H1 (cell line): ENCODE measurements around the gene PACSIN2. TPM values are rescaled to one million over a fixed set of nuclear protein-coding genes. Genes with fewer than 3 reads are reported as not detected.

Experiments used
- CTCF ChIA-PET: fragments of 300-600 bp; sonication (Branson Sonifier 250); formaldehyde crosslinking; loops from one replicate; lab custom pipeline; 2021; ENCODE audit not compliant: partially characterized antibody; lab: Charles Lee
- POLR2A ChIA-PET: fragments of 300-600 bp; sonication (Branson Sonifier 250); formaldehyde crosslinking; loops from one replicate; lab custom pipeline; 2021; ENCODE audit warnings: inconsistent platforms; ENCODE audit not compliant: partially characterized antibody; lab: Charles Lee
- DNase-seq, 2 experiments: peaks; one replicate each; pipeline versions ENCODE4 v3.0.0 to v3.0.0-alpha.2; 2010 to 2022; ENCODE audit warnings: low spot score in 2 of 2, low read depth in 1 of 2, mixed read lengths in 1 of 2
- FAIRE-seq: peaks from 2 replicates; lab custom pipeline; 2011; peaks lifted over from hg19 to GRCh38; lab: Jason Lieb, UNC
- H2AFZ ChIP-seq: 2 replicates; pipeline ENCODE4 v1.8.1; 2012; ENCODE audit warnings: low read length, inconsistent platforms
- H2AK5ac ChIP-seq: 2 replicates; pipeline ENCODE4 v1.6.1; 2013; ENCODE audit warnings: low read depth, low read length
- H2BK120ac ChIP-seq: replicated peaks from 2 replicates; pipeline ENCODE3; 2013; ENCODE audit warnings: low read depth, low read length, inconsistent platforms
- H2BK12ac ChIP-seq: 2 replicates; pipeline ENCODE4 v1.6.1; 2013; ENCODE audit warnings: low read depth, low read length
- H2BK15ac ChIP-seq: 2 replicates; pipeline ENCODE4 v1.6.1; 2013; ENCODE audit warnings: low read length
- H2BK20ac ChIP-seq: 2 replicates; pipeline ENCODE4 v1.6.1; 2013; ENCODE audit warnings: low read length
- H2BK5ac ChIP-seq: 2 replicates; pipeline ENCODE4 v1.6.1; 2013; ENCODE audit warnings: low read depth, low read length
- H3K14ac ChIP-seq: 2 replicates; pipeline ENCODE4 v1.6.1; 2013; ENCODE audit warnings: inconsistent platforms; ENCODE audit not compliant: insufficient read length
- H3K18ac ChIP-seq: 2 replicates; pipeline ENCODE4 v1.6.1; 2013; ENCODE audit warnings: low read length; ENCODE audit errors: extremely low read depth
- H3K23ac ChIP-seq: 2 replicates; pipeline ENCODE4 v1.6.1; 2013; ENCODE audit warnings: inconsistent platforms; ENCODE audit not compliant: insufficient read length
- H3K23me2 ChIP-seq: 2 replicates; pipeline ENCODE4 v1.6.1; 2013; ENCODE audit warnings: low read depth, low read length
- H3K27ac ChIP-seq: 2 replicates; pipeline ENCODE4 v1.6.1; 2011; ENCODE audit warnings: low read depth, low read length, inconsistent platforms
- H3K27me3 ChIP-seq, 4 experiments: replicated peaks in 1 of 4; 1 replicate in 1 of 4; 2 replicates in 3 of 4; pipeline versions ENCODE4 v1.6.1 to v1.8.1; 2011 to 2013; ENCODE audit warnings: low read length in 3 of 4, mild to moderate bottlenecking in 3 of 4, inconsistent platforms in 2 of 4, mixed read lengths in 2 of 4, moderate library complexity in 1 of 4; ENCODE audit not compliant: control insufficient read depth in 3 of 4, insufficient read depth in 3 of 4; ENCODE audit errors: extremely low read depth in 1 of 4
- H3K36me3 ChIP-seq, 4 experiments: 2 replicates each; pipeline versions ENCODE4 v1.6.1 to v1.8.1; 2011 to 2013; ENCODE audit warnings: mild to moderate bottlenecking in 4 of 4, low read length in 3 of 4, moderate library complexity in 2 of 4, control low read depth in 1 of 4, inconsistent platforms in 1 of 4; ENCODE audit not compliant: insufficient read depth in 4 of 4, control insufficient read depth in 2 of 4
- H3K4ac ChIP-seq: replicated peaks from 2 replicates; pipeline ENCODE3; 2013; ENCODE audit warnings: low read length, low read depth, mixed read lengths, inconsistent platforms; ENCODE audit not compliant: insufficient read length
- H3K4me1 ChIP-seq, 4 experiments: replicated peaks in 1 of 4; 1 replicate in 1 of 4; 2 replicates in 3 of 4; pipeline versions ENCODE4 v1.6.1 to v1.8.1; 2011 to 2013; ENCODE audit warnings: low read length in 3 of 4, inconsistent platforms in 2 of 4, mixed read lengths in 1 of 4; ENCODE audit not compliant: insufficient read depth in 4 of 4, control insufficient read depth in 3 of 4
- H3K4me2 ChIP-seq, 2 experiments: 2 replicates each; pipeline versions ENCODE4 v1.6.1 to v1.8.1; 2011 to 2013; ENCODE audit warnings: low read depth in 2 of 2, low read length in 2 of 2, control low read depth in 1 of 2, inconsistent platforms in 1 of 2, mild to moderate bottlenecking in 1 of 2; ENCODE audit not compliant: insufficient read depth in 1 of 2
- H3K4me3 ChIP-seq, 4 experiments: fragments of 200-600, 300-600 bp in 1 of 4; sonication (generic), shearing (Covaris generic), sonication (Bioruptor Twin) in 1 of 4; 2 replicates each; pipeline versions ENCODE4 v1.5.1 to v1.8.1; 2011 to 2016; ENCODE audit warnings: low read length in 4 of 4, low read depth in 3 of 4, control low read depth in 2 of 4, inconsistent platforms in 2 of 4, mild to moderate bottlenecking in 2 of 4, mixed read lengths in 1 of 4, moderate library complexity in 1 of 4; ENCODE audit not compliant: insufficient read depth in 2 of 4; ENCODE audit errors: extremely low read depth in 1 of 4
- H3K56ac ChIP-seq: replicated peaks from 2 replicates; pipeline ENCODE3; 2013; ENCODE audit warnings: low read depth, mild to moderate bottlenecking, mixed read lengths, low read length, inconsistent platforms; ENCODE audit not compliant: insufficient read length
- H3K79me1 ChIP-seq: 2 replicates; pipeline ENCODE4 v1.6.1; 2013; ENCODE audit warnings: low read depth, low read length, control low read depth
- H3K79me2 ChIP-seq, 2 experiments: 2 replicates each; pipeline versions ENCODE4 v1.6.1 to v1.8.1; 2012 to 2013; ENCODE audit warnings: low read length in 2 of 2, mild to moderate bottlenecking in 2 of 2, inconsistent platforms in 1 of 2; ENCODE audit not compliant: insufficient read depth in 2 of 2, control insufficient read depth in 1 of 2
- H3K9ac ChIP-seq, 4 experiments: replicated peaks in 1 of 4; 1 replicate in 1 of 4; 2 replicates in 3 of 4; pipeline versions ENCODE4 v1.6.1 to v1.8.1; 2011 to 2013; ENCODE audit warnings: low read depth in 3 of 4, low read length in 3 of 4, control low read depth in 2 of 4, mild to moderate bottlenecking in 2 of 4, moderate library complexity in 2 of 4, inconsistent platforms in 1 of 4; ENCODE audit errors: extremely low read depth in 1 of 4
- H3K9me3 ChIP-seq, 2 experiments: 2 replicates each; pipeline versions ENCODE4 v1.6.1 to v1.8.1; 2012 to 2013; ENCODE audit warnings: mild to moderate bottlenecking in 2 of 2, moderate library complexity in 2 of 2, control low read depth in 1 of 2, inconsistent platforms in 1 of 2, low read depth in 1 of 2, low read length in 1 of 2, mixed read lengths in 1 of 2; ENCODE audit not compliant: insufficient read depth in 2 of 2
- H4K20me1 ChIP-seq, 2 experiments: replicated peaks in 1 of 2; 2 replicates each; pipeline versions ENCODE3 to v1.8.1; 2011 to 2013; ENCODE audit warnings: inconsistent platforms in 2 of 2, low read length in 2 of 2, mild to moderate bottlenecking in 1 of 2; ENCODE audit not compliant: insufficient read depth in 2 of 2, control insufficient read depth in 1 of 2
- H4K5ac ChIP-seq: 2 replicates; pipeline ENCODE4 v1.6.1; 2013; ENCODE audit warnings: low read length, low read depth, mixed read lengths, inconsistent platforms; ENCODE audit not compliant: insufficient read length
- H4K8ac ChIP-seq: 2 replicates; pipeline ENCODE4 v1.8.0; 2013; ENCODE audit warnings: mild to moderate bottlenecking, moderate library complexity, low read length, inconsistent platforms; ENCODE audit not compliant: insufficient read depth; ENCODE audit errors: extremely low read depth
- H4K91ac ChIP-seq: replicated peaks from 2 replicates; pipeline ENCODE3; 2013; ENCODE audit warnings: low read length, mixed read lengths, inconsistent platforms; ENCODE audit not compliant: insufficient read length
- CREB1 ChIP-seq: IDR thresholded peaks from 2 replicates; pipeline ENCODE4 v1.6.1; 2012; ENCODE audit warnings: inconsistent platforms
- EP300 ChIP-seq, 2 experiments: IDR thresholded peaks; 1 replicate in 1 of 2; 2 replicates in 1 of 2; pipeline ENCODE4 v1.6.1; 2011 to 2012; ENCODE audit warnings: low read depth in 2 of 2, low read length in 2 of 2, mild to moderate bottlenecking in 2 of 2, borderline replicate concordance in 1 of 2, inconsistent platforms in 1 of 2, moderate library complexity in 1 of 2
- KDM1A ChIP-seq: fragments of 200-600, 300-600 bp; sonication (generic); IDR thresholded peaks from 2 replicates; pipeline ENCODE4 v1.7.1; 2016; ENCODE audit warnings: mild to moderate bottlenecking, low read length, borderline replicate concordance
- SUZ12 ChIP-seq: fragments of 200-600 bp; sonication (generic); IDR thresholded peaks from 2 replicates; pipeline ENCODE4 v1.6.1; 2012; ENCODE audit warnings: mild to moderate bottlenecking, inconsistent platforms, low read length, moderate library complexity, mixed read lengths
- WGBS, 2 experiments: shearing (Covaris generic) in 1 of 2; methylation state at CpG; one replicate each; pipeline versions ENCODE4 v1.1.6 to v1.1.7; 2013 to 2015; ENCODE audit warnings: low lambda C conversion rate in 2 of 2, mixed read lengths in 2 of 2, inconsistent platforms in 1 of 2, low coverage in 1 of 2, missing lambda C conversion rate in 1 of 2; ENCODE audit not compliant: insufficient replicate concordance in 2 of 2, insufficient coverage in 1 of 2, insufficient read length in 1 of 2; ENCODE audit errors: extremely low coverage in 1 of 2, missing lambda C conversion rate in 1 of 2; 5-methylcytosine and 5-hydroxymethylcytosine counted together
- polyA plus RNA-seq, 7 experiments: library from polyadenylated mRNA; depleted of rRNA in 3 of 7; stranded (reverse) in 5 of 7; unstranded in 2 of 7; fragments of >200 nt in 5 of 7; fragments of 200-250 nt in 2 of 7; gene quantifications; 1 replicate in 5 of 7; 2 replicates in 1 of 7; 4 replicates in 1 of 7; pipeline versions ENCODE4 v1.2.1 to v1.2.3, GENCODE V29; 2011 to 2013; ENCODE audit warnings: missing spikeins in 2 of 7, mixed read lengths in 2 of 7
- total RNA-seq: library from RNA; stranded (reverse); fragmentation: NEBNext Ultra II Directional; extraction: Animal tissue kit (Norgen Biotek cat#: 25700); gene quantifications from 2 replicates; pipeline ENCODE4 v1.2.1, GENCODE V29; 2021
- TF ChIP-seq, protein P1 (sequence below): IDR thresholded peaks from 2 replicates; pipeline ENCODE4 v1.6.1; 2011; ENCODE audit warnings: low read depth, mild to moderate bottlenecking, low read length; ENCODE audit not compliant: insufficient read depth
- TF ChIP-seq, protein P2 (sequence below): IDR thresholded peaks from 2 replicates; pipeline ENCODE4 v1.6.1; 2012; ENCODE audit warnings: inconsistent platforms

The PACSIN2 gene
- total and polyA plus RNA-seq, 2 of the 8 experiments (the other 6 are each of a cell fraction or from before 2014, with no cell fraction given): 44.8 to 64.2 TPM

DNA sequence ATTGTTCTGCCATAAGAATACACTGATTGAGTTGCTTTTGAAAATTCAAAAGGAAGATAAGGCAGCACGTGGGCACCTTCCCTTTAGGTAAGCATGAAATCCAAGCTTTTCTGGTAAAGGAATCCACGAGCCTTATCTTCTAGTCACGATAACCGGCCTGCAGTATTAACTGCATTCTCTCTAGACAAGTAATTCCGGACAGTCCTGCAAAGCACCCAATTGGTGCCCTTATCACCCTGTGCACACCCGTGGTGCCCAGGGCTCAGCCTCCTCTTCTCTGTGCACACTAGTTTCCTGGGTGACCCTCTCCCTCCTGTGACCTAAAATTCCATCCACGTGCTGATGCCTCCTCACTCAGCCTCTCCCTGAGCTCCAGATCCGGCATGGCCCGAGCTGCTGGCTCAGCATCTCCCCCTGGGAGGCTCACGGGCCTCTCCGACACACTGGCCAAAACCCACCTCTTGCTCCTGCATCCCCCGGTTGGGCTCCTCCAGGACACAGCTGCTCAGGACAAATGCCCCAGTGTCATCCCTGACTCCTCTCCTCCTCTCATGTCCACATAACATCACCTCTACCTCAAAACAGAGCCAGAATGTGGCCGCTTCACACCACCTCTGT is 63.7 kb downstream of the PACSIN2 start:
- no peak for DNase-seq
- no peak for FAIRE-seq
- H3K18ac ChIP-seq: no peak overlapping the region
- H3K4me2 ChIP-seq: no peak overlapping the region
- ChIA-PET CTCF (interaction anchor here (0.7 to 2.9 kb wide), 10 partner anchors 12 to 109 kb away, joined by 3 to 7 read pairs (median 3); no protein-coding TSS in a partner anchor), POLR2A (interaction anchor here (0.6 to 2.8 kb wide), 3 partner anchors 11 to 64 kb away, joined by 3 to 13 read pairs (median 4); partner anchors contain the start of gene PACSIN2)
- H3K27me3 ChIP-seq: no peaks in the 10 kb centered on the region
- H3K79me2 ChIP-seq: peaks cover 4 to 89% of the 10 kb centered on the region in 2 experiments
- H3K14ac ChIP-seq: no peak overlapping the region
- no peaks in the 10 kb centered on the region for H3K9me3 ChIP-seq
- no peak overlapping the region for H3K27ac ChIP-seq
- peaks cover 0 to 17% (median 9%) of the 10 kb centered on the region in 4 experiments; a peak in 5 of 7 replicates for H3K4me1 ChIP-seq
- H2AK5ac ChIP-seq: no peak overlapping the region
- H3K9ac ChIP-seq: no peak overlapping the region
- no peak overlapping the region for H2AFZ ChIP-seq
- peaks cover 31% of the 10 kb centered on the region for H3K79me1 ChIP-seq
- H3K23ac ChIP-seq: no peak overlapping the region
- H3K23me2 ChIP-seq: peaks cover 2% of the 10 kb centered on the region; the same call in 1 of the 2 replicates
- no peak overlapping the region for H3K56ac ChIP-seq
- H2BK20ac ChIP-seq: no peak overlapping the region
- no peak overlapping the region for H2BK120ac ChIP-seq
- H4K91ac ChIP-seq: no peak overlapping the region
- WGBS, 2 experiments: 85% methylated on average over 13 of the region's 13 CpGs; no CpG with 5 or more reads in 1 of the 2 experiments
- no peak overlapping the region for H2BK12ac ChIP-seq
- no peak overlapping the region for H3K4ac ChIP-seq
- no peak overlapping the region for H3K4me3 ChIP-seq
- H4K8ac ChIP-seq: no peak overlapping the region; the same call in 1 of the 2 replicates
- H2BK15ac ChIP-seq: 0 out of 2 replicates have a peak overlapping the region, but pooled peaks have one; percentile 40
- no peaks in the 10 kb centered on the region; a peak in 1 of 8 replicates for H3K36me3 ChIP-seq
- no peak for TF ChIP-seq KDM1A
- no peak for TF ChIP-seq EP300 (IDR thresholded peaks at IDR 0.05; ENCODE audit: borderline replicate concordance in 1 of 2, low read depth in 2 of 2, low read length in 2 of 2)
- TF ChIP-seq CREB1: no peak
- TF ChIP-seq SUZ12: no peak
- TF ChIP-seq, protein P1, sequence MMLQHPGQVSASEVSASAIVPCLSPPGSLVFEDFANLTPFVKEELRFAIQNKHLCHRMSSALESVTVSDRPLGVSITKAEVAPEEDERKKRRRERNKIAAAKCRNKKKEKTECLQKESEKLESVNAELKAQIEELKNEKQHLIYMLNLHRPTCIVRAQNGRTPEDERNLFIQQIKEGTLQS: no peak
- TF ChIP-seq, protein P2, sequence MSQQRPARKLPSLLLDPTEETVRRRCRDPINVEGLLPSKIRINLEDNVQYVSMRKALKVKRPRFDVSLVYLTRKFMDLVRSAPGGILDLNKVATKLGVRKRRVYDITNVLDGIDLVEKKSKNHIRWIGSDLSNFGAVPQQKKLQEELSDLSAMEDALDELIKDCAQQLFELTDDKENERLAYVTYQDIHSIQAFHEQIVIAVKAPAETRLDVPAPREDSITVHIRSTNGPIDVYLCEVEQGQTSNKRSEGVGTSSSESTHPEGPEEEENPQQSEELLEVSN: no peak
- H2BK5ac ChIP-seq: no peak overlapping the region
- peaks cover 9 to 29% of the 10 kb centered on the region in 2 experiments for H4K20me1 ChIP-seq
- no peak overlapping the region for H4K5ac ChIP-seq
